WTC11 (cell line): ENCODE results near the gene SORL1.

Source experiments
- RELA ChIP-seq: sonication (generic); formaldehyde crosslinking; IDR thresholded peaks from 2 replicates; pipeline ENCODE4 v1.8.1; 2022; ENCODE audit warnings: missing genetic modification reagents, mild to moderate bottlenecking, borderline replicate concordance
- SMAD3 ChIP-seq: sonication (generic); formaldehyde crosslinking; IDR thresholded peaks from 2 replicates; pipeline ENCODE4 v1.8.0; 2022; ENCODE audit warnings: missing genetic modification reagents, mild to moderate bottlenecking, borderline replicate concordance
- TF ChIP-seq, protein P1 (sequence below): sonication (generic); formaldehyde crosslinking; IDR thresholded peaks from 2 replicates; pipeline ENCODE4 v1.8.0; 2022; ENCODE audit warnings: mild to moderate bottlenecking, missing genetic modification reagents
- TF ChIP-seq, protein P2 (sequence below): fragments of 200-600 bp; IDR thresholded peaks from 2 replicates; pipeline ENCODE4 v1.8.0; 2022; ENCODE audit warnings: antibody characterized with exemption
- TF ChIP-seq, protein P3 (sequence below): sonication (generic); formaldehyde crosslinking; IDR thresholded peaks from 2 replicates; pipeline ENCODE4 v1.8.1; 2022; ENCODE audit warnings: low read depth, missing genetic modification reagents, borderline replicate concordance

DNA sequence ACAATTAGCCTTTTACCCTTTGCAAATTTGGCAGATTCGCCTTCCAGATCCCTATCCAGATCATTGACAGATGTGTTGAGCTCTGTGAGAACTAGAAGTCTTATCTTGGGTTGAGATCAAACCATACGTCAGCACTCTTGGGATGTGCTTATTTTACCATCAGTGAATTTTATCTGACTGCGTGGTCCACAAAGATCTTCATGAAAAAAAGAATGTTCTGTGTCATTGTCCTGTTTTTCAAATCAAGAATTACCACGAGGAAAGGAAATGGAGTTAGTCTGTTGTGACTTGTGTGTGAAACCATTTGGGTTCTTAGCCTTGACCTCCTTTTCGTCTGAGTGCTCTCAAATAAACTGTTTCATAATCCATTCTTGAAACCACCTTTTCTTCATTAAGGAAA, 86.9 kb downstream of the SORL1 start:
- TF ChIP-seq, protein P1, sequence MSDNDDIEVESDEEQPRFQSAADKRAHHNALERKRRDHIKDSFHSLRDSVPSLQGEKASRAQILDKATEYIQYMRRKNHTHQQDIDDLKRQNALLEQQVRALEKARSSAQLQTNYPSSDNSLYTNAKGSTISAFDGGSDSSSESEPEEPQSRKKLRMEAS, result no peak
- TF ChIP-seq RELA (CRISPR knock-in tag) (no peak), SMAD3 (CRISPR knock-in tag) (no peak)
- TF ChIP-seq, protein P2, sequence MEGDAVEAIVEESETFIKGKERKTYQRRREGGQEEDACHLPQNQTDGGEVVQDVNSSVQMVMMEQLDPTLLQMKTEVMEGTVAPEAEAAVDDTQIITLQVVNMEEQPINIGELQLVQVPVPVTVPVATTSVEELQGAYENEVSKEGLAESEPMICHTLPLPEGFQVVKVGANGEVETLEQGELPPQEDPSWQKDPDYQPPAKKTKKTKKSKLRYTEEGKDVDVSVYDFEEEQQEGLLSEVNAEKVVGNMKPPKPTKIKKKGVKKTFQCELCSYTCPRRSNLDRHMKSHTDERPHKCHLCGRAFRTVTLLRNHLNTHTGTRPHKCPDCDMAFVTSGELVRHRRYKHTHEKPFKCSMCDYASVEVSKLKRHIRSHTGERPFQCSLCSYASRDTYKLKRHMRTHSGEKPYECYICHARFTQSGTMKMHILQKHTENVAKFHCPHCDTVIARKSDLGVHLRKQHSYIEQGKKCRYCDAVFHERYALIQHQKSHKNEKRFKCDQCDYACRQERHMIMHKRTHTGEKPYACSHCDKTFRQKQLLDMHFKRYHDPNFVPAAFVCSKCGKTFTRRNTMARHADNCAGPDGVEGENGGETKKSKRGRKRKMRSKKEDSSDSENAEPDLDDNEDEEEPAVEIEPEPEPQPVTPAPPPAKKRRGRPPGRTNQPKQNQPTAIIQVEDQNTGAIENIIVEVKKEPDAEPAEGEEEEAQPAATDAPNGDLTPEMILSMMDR, result no peak
- TF ChIP-seq, protein P3, sequence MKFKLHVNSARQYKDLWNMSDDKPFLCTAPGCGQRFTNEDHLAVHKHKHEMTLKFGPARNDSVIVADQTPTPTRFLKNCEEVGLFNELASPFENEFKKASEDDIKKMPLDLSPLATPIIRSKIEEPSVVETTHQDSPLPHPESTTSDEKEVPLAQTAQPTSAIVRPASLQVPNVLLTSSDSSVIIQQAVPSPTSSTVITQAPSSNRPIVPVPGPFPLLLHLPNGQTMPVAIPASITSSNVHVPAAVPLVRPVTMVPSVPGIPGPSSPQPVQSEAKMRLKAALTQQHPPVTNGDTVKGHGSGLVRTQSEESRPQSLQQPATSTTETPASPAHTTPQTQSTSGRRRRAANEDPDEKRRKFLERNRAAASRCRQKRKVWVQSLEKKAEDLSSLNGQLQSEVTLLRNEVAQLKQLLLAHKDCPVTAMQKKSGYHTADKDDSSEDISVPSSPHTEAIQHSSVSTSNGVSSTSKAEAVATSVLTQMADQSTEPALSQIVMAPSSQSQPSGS (CRISPR knock-in tag), result no peak
